Measurements from ENCODE around the gene TMEM239. TPM values are rescaled to one million over a fixed set of nuclear protein-coding genes. Genes with fewer than 3 reads are reported as not detected.
"Not testable (repeated sequence)": the region's sequence is repeated elsewhere in the genome, so short reads cannot be mapped to it uniquely, and the experiment has no call there.

The TMEM239 gene
- total RNA-seq, 1 donor from 2014 or later: not detected

- peak; percentile 4 for DNase-seq (ENCODE audit: low spot score)
- intact Hi-C loops (cut with DNase I): no loop called here
Observed at GRCh38 chr20:2817341-2817726, 1.2 kb downstream of the TMEM239 start.

DNA sequence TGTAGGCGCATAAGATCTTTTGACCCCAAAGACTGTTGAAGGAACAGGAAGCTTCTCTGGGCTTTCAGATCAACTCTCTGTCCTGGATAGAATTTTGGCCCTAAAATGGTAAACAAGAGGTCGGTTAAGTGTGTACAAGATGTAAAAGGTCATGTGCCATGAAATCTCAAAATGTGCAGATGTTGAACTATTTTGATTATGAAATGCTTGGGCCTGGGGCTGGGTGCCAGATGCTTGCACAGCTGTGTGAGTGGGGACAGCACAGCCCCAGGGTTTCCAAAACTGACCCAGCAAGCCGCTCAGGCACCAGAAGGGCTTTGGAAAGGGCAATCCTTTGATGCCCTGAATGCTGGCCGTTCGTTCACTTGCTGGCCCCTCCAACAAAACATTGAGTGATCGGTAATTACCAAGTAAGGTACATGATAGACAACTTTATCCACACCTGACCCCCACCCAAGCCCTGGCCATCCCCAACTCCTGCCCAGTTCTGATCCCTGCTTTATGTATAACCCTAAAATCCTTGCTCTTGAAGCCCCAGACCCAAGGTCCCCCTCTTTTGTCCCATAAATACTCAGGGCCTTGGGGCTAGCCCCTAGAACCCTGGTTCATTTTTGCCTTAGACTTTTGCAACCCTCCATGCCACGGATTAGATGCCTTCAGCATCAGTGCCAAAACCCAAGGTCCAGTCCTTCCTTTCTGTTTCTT, 1.9 kb downstream of the TMEM239 start:
- peak; percentile 50 for DNase-seq (ENCODE audit: low spot score)
- intact Hi-C loops (cut with DNase I): no loop called here

GRCh38 chr20:2820084-2820895, 4.1 kb downstream of the TMEM239 start:
- intact Hi-C loops (cut with DNase I): no loop called here

DNA sequence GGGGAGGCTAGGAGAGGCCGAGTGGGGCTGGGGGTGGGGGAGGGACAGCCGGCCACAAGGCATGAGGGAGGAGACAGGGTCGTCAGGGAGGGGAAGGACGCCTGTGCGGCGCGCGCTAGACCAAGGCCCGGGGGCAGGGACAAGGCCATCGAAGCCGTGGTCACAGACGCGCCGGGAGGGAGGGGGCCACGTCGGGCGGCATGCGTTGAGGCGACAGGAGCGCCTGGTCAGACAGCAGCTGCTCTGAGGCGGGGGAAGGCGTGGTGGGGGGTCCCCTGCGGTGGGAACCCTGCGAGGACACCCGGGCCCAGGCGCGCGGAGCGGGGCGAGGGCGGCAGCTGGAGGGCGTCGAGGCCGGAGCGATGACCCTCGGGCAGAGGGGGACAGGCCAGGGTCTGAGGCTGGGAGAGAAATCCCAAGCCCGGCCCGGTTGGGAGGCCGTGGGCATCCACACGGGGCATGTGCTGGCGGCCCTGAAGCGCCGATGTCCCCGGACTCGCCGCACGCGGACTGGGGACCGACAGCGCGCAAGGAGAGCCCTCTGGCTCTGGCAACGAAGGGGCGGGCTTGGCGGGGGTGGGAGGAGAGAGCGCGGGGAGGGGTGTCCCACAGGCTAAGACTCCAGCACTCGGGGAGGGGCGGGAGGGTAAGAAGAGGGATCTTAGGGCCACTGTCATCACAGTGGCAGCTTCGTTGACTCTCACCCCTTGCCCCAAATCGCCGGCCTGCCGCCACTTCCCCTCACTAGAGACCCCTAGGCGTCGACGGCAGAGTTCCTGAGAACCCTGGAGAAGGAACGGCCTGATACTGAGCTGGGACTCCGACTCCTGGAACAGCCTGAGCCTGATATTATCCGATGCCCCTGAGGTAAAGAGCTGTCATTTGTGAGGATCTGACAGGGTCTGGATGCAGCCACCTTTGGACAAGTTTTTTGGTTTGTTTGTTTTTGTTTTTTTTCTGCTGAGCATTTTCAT, 5.0 kb downstream of the TMEM239 start:
- DNase-seq (ENCODE audit: low spot score): no peak
- intact Hi-C loops (cut with DNase I): no loop called here

More at GRCh38 chr20:2820084-2820895, 4.1 kb downstream of the TMEM239 start:
- peak; percentile 39 for DNase-seq (ENCODE audit: low spot score)

GRCh38 chr20:2822073-2822472, 5.9 kb downstream of the TMEM239 start:
- no peak for DNase-seq (ENCODE audit: low spot score)
- intact Hi-C loops (cut with DNase I): no loop called here

DNA sequence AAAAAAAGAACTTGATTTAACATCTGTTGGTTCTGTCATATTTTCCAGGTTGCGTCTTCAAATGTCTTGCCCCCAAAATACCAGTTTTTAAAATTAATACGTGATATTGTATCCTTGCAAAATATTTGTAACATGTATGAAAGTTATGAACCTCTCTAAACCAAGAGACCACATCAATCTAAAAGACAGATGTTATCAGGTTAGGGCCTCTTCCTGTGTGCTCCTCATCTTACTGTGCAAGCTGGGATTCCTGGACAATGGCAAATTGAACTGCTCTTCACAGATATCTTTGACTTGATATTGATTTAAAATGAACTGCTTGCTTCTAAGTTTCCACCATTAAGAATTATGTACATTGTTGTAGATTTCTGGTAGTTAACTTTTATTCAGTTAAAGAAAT, 9.6 kb downstream of the TMEM239 start:
- DNase-seq (ENCODE audit: low spot score): no peak
- intact Hi-C loops (cut with DNase I): no loop called here

DNA sequence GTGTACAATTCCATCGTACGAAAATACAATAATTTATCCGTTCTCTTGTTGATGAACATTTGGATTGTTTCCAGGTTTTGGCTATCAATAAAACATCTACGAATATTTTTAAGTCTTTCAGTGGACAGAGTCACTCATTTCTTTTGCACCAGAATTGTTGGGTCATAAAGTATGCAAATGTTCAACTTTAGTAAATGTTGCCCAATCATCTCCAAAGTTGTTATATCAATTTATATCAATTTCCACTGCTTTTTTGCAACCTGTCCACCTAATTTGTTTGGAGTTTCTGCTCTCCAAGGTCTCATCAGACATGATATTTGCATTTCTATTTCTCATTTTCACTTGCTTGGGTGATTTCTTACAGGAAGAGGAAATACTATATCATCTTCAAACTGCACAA, 10.5 kb downstream of the TMEM239 start:
- DNase-seq (ENCODE audit: low spot score): no peak
- intact Hi-C loops (cut with DNase I): no loop called here

DNA sequence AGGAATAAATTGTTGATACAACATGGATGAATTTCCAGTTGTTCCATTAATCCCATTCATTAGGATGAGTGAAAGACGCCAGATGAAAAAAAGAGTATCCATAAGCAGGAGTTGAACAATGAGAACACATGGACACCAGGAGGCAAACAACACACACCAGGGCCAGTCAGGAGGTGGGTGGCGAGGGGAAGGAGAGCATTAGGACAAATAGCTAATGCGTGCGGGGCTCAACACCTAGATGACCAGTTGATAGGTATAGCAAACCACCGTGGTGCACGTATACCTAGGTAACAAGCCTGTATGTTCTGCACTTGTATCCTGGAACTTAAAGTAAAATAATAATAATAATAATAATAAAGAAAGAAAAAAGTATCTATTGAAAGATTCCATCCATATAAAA, 13.2 kb downstream of the TMEM239 start:
- intact Hi-C loops (cut with DNase I): no loop called here
- peak; percentile 65 for DNase-seq (ENCODE audit: low spot score)

DNA sequence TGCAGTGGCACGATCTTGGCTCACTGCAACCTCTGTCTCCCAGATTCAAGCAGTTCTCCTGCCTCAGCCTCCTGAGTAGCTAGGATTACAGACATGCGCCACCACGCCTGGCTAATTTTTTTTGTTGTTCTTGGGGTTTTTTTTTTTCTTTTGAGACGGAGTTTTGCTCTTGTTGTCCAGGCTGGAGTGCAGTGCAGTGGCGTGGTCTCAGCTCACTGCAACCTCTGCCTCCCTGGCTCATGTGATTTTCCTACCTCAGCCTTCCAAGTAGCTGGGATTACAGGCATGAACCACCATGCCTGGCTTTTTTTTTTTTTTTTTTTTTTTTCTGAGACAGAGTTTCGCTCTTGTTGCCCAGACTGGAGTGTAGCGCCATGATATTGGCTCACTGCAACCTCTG, 15.0 kb downstream of the TMEM239 start:
- DNase-seq (ENCODE audit: low spot score); intact Hi-C loops (cut with DNase I): not testable (repeated sequence)

GRCh38 chr20:2833761-2834160, 17.6 kb downstream of the TMEM239 start:
- DNase-seq (ENCODE audit: low spot score): no peak
- intact Hi-C loops (cut with DNase I): no loop called here

DNA sequence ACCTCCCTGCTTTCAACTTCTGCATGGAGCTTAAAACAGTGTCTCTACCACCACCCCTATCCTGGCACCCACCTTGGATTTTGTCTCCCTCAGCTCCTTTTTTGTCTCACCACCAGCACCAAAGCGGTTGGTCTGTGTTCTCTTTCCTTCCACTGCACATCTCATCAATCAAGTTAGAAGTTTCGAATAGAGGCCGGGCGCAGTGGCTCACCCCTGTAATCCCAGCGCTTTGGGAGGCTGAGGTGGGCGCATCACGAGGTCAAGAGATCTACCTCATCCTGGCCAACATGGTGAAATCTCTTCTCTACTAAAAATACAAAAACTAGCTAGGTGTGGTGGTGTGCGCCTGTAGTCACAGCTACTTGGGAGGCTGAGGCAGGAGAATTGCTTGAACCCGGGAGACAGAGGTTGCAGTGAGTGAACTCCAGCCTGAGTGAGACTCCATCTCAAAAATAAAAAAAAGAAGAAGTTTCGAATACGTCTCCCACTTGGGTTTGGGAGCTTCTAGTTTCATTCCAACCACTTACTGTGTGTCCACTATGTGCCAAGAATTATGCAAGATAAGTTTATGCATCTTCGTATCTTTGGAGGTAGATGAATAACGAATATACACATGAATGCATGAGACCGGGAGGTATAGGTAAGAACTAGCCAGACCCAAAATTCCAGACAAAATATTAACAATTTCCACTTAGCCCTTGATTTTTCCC, 18.4 kb downstream of the TMEM239 start:
- DNase-seq (ENCODE audit: low spot score): no peak
- intact Hi-C loops (cut with DNase I): no loop called here

- no peak for DNase-seq (ENCODE audit: low spot score)
- intact Hi-C loops (cut with DNase I): no loop called here
Observed at GRCh38 chr20:2835331-2835796, 19.2 kb downstream of the TMEM239 start.

GRCh38 chr20:2836035-2836434, 19.9 kb downstream of the TMEM239 start:
- intact Hi-C loops (cut with DNase I): no loop called here
- DNase-seq (ENCODE audit: low spot score): no peak

DNA sequence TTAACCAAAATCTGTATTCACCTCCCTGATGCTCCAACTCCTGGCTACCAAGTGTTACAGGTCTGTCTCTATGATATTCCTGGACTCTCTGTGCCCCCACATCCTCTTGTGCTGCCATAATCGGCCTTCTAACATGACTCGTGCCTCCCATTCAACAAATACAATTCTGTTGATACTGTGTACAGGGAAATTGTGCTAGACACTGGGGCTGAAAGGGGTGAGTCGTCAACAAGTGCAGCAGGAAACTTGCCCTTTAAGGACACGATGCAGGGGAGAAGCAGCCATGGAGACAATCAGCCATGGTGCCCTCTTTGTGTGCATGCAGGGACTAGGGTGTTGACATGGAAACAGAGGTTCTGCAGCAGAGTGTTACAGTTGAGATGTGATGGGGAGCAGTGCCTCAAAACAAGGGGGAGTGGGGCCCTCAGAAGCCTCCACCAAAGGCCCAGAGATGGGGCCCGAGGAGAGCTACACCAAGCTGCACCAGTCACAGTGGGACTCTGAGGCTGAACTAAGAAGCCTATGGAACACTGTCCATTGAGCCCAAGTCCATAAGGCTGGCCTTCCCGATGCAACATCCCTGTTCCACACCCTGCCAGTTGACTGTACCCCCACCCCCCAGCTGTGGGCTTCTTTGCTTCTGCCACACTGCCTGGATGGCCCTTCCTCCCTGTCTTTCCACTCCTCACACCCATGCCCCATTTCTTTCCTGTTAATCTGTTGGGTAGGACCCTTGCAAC, 21.2 kb downstream of the TMEM239 start:
- intact Hi-C loops (cut with DNase I): no loop called here
- DNase-seq (ENCODE audit: low spot score): no peak

DNA sequence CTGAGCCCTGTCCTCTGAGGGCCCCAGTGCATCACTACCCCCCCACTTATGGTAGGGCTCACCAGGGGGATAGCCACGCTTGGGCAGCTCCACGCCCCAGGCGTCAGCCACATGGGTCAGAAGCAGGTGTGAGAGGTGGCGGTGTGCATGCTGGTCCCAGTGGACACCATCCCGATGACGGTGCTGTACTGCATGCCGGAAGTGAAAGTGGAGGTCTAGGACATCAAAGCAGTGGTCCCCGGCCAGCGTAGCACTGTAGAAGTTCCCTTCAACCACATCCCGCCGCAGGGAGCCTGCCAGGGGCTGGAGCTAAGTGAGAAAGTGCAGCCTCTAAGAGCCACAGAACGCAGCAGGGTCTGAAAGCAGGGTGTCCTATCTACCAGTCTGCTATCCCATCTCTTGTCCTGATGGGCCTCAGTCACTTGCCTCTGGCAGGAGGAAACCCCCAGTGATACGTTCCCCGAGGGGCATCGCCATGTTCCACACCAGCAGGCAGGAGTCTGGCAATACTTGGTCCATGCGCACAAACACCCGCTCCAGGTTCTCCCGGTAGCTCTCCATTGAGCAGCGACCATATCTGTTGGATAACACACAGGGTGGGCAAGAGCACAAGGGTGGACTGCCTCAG, 22.1 kb downstream of the TMEM239 start:
- peak; percentile 63 for DNase-seq (ENCODE audit: low spot score)
- intact Hi-C loops (cut with DNase I): no loop called here

GRCh38 chr20:2838847-2839671, 22.9 kb downstream of the TMEM239 start:
- no peak for DNase-seq (ENCODE audit: low spot score)
- intact Hi-C loops (cut with DNase I): no loop called here

DNA sequence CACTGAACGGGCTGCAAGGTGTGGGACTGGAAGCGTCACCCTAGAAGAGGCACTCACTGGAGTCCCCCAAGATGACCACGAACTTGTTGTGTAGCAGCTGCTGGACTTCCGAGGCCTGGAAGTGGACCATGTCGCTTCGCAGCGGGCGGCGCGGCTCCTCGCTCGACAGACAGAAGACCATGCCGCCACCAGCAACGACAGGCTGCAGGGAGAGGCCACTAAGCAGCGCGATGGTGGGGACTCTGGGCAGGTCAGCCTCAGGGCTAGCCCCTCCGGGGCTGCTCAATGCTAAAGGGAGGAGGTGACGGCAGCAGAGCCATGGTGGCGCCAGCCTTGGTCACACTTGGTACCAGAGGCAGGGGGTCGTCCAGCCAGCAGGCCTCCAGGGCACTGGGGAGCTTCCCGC, 23.6 kb downstream of the TMEM239 start:
- intact Hi-C loops (cut with DNase I): loop anchor here (5.0 kb wide), 1 partner anchor 177 kb away; the partner anchor contains the start of gene IDH3B
- no peak for DNase-seq (ENCODE audit: low spot score)
